HG02943 (cell line): Measurements from ENCODE around the gene PTK6.

Experiments used
- ATAC-seq: cut with Tn5 transposase; IDR thresholded peaks from one replicate; pipeline ENCODE4 v1.9.1; 2021; ENCODE audit warnings: mild to moderate bottlenecking, low read depth, moderate library complexity; ENCODE audit not compliant: unreplicated experiment

PTK6 gene

GRCh38 chr20:63533388-63533787 lies 3.8 kb downstream of the PTK6 start:
- no peak for ATAC-seq

DNA sequence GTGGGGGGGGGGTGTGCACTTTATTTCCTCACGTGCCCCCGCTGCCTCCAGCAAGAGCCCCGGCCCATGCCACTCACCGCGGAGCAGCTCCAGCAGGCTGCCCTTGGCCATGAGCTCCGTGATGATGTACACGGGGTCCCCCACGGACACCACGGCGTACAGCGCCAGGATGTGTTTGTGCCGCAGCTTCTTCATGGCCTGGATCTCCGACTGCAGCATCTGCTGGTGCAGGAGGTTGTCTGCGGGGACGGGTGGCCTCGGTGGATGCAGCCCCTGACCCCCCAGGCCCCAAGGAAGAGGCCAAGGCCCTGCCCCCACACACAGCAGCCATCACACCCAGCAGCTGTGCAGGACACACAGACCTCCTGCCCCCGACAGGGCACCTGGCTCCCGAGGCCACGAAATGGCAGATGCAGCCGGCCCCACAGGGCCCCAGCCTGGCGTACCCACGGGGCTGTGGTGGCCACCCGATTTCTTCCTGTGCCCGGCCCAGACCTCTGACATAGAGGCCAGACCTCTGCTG lies 4.7 kb downstream of the PTK6 start:
- ATAC-seq, result no peak

GRCh38 chr20:63531686-63532448 lies 5.3 kb downstream of the PTK6 start:
- ATAC-seq, result no peak

DNA sequence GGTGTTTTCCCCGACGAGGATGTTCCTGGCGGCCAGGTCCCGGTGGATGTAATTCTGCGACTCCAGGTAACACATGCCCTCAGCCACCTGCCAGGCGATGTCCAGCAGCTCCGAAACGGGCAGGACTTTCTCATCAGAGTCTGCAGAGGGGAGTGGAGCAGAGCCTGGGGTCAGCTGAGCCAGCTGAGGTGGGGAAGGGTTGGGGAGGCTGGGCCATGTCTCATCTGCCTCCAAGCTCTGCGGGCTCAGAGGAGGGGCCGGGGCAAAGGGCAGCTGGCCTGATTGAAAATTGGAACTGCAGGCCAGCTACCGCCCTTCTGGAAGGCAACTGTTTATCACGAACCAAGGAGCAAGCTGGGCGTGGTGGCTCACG lies 6.4 kb downstream of the PTK6 start:
- ATAC-seq, result no peak

DNA sequence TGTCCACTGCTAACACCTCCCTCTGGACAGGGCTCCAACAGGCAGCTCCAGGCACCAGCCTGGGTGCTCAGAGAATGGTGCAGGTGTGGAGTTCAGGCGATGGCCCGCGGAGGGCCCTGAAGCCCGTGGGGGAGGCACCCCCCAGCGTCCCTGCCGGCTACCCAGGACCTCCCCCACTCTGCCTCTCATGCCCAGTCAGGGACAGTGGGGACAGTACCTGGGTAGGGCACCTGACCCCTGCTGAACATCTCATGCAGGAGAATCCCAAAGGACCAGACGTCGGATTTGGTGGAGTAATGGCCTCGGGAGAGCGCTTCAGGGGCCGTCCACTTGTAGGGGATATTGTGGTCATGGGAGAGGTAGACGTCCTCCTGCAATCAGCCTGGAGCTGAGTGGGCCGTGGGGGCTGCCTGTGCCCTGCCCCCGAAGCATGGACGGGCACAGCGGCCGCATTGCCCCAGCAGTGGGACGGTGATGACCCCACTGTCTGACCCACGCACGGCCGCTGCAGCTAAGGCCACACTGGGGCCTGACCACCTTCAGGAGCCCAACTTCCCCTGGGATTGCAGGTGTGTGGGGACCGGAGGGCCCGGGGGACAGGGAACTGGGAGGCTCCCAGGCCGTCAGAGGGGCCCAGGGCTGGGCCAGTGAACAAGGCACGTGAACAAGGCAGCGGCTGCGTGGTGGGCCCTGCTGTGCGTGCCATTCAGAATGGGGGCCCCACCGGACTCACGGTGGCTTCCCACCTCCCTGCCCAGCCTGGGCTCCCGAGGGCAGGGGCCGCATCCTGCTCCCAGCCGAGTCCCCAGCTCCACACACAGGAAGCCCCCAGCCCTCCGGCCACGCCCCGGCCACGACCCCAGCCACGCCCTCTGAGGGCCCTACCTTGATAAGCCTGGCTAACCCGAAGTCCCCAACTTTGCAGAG lies 7.1 kb downstream of the PTK6 start:
- ATAC-seq, result no peak

- ATAC-seq, result no peak
Measured at GRCh38 chr20:63529180-63529860, 7.9 kb downstream of the PTK6 start.

DNA sequence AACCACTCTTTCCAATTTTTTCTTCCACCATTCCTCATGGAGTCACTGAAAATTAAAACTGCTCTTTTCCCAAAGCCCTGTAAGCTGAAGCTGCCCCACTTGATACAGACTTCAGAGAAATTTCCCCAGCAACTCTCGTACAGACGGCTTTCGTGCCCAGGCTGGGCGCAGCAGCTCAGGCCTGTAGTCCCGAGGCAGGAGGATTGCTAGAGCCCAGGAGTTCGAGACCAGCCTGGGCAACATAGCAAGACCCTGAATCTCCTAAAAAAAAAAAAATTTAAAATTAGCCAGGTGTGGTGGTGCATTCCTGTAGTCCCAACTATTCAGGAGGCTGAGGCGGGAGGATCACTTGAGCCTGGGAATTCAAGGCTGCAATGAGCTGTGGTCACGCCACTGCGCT lies 10.0 kb downstream of the PTK6 start:
- ATAC-seq, result no peak

DNA sequence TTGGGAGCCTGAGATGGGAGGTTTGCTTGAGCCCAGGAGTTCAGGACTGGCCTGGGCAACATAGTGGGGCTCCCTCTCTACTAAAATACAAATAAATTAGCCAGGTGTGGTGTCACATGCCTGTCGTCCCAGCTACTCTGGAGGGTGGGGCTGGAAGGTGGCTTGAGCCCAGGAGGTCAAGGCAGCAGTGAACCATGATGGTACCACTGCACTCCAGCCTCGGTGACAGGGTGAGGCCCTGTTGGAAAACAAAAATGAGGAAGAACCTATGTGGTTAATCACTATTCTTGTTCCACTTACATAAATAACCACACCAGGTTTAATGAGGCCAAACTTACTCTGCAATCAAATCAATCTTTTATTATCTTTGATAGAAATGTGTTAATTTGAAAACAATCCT lies 11.2 kb downstream of the PTK6 start:
- ATAC-seq, result no peak

DNA sequence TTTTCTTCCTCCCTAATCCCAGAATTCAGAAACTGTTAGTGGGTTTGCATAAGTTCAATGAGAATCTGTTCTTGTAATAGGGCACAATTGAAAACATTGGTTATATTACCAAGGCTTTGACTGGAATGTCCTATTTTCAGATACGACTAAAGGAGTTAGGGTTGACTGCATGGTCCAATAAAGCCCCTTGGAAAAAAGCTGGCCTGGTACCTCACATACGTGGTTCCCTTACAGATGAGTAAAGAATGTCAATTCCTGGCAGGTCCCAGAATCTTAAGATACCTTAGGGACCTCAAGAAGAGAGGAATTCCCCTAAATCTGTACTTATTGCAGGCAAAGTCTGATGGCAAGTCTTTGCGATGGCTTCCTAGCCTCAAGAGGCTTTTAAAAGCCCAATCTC lies 12.0 kb downstream of the PTK6 start:
- no peak for ATAC-seq

GRCh38 chr20:63522981-63523611 lies 14.1 kb downstream of the PTK6 start:
- ATAC-seq, result no peak

DNA sequence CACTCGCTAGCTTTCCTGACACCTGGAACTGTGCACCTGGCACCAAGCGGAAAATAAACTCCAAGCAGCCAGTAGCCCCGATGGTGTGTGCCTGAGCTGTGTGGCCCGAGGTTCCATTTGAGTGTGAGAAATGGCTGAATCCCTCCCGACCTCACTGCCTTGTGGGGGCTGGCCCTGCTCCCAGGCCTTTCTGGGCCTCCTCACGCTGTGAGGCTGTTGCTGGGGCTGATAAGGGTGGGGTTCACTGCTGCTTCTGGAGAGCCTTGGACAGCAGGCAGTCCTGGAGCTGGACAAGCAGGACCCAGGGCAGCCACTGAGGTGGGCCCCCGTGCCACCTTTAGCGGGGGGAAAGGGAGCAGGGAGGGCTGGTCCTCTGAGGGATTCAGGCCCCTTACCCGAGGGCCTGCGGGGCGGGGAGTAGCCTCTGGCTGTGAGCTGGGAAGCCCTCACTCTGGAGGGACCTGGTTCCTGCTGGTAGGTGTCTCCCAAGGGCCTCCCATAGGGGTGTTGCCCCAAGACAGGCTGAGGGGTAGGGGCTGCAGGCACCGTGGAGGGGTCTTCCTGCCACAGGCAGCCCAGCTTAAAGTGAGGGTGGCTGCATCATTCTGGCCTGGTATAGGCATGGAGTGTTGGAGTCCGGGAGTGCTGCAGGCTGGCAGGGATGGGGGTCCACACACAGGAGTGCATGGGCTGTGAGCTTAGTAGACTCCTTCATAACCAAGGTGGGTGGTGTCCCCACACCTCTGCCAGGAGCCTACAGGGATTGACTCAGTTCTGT lies 14.9 kb downstream of the PTK6 start:
- no peak for ATAC-seq

- ATAC-seq, result no peak
Measured at GRCh38 chr20:63521602-63522001, 15.6 kb downstream of the PTK6 start.

DNA sequence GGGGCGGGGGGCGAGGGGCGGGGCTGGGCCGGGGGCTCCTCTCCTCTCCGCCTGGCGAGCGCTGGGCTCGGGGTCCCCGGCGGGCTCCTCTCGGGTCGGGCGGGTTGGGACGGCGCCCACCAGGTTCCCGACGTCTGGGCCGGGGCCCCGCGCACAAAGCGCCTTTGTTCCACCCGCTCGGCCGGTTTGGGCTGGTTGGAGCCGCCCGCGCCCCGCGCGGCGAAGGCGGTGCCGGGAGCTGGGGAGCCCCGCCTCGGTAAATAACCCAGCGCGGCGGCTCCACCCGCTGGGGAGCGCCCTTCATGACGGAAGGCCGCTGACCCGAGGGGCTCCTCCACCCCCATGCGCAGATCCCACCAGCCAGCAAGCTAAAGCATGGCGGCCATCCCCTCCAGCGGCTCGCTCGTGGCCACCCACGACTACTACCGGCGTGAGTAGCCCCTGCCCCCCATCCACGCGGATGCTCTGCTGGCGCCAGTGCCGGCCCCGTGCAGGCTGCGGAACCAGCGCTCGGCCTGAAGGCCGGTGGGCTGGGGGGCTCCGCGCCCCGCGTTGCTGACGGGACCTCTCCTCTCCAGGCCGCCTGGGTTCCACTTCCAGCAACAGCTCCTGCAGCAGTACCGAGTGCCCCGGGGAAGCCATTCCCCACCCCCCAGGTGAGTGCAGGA lies 16.1 kb downstream of the PTK6 start:
- peak; percentile 16 for ATAC-seq

DNA sequence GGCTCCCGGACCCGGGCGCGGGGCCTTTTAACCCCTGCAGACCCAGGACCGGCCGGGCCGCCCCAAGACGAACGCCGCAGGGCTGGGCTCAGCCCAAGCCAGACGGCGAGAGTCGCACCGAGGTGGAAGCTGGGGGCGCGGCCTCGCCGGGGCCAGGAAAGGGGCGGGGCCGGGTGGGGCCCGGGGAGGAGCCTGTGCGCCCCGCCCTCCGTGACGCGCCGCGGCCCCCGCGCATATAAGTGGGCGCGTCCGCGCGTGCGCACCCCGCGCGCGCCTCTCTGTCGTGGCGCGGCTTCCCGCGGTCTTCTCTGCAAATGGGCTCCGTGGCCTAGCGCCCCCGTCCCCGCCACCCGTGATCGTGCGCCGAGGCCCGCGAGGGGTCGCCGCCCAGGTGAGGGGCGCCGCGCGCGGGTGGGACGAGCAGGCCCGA lies 16.7 kb downstream of the PTK6 start, which contains the start of gene PPDPF:
Gene PPDPF (plus strand): TSS at position 262 of the 430 bp plus-strand sequence. CDS start 544 bp downstream, outside the sequence.
- ATAC-seq, result peak; percentile 61

GRCh38 chr20:63519668-63520503 lies 17.3 kb downstream of the PTK6 start:
- peak; percentile 36 for ATAC-seq

GRCh38 chr20:63518946-63519667 lies 18.1 kb downstream of the PTK6 start:
- no peak for ATAC-seq

- ATAC-seq, result no peak
Measured at GRCh38 chr20:63518351-63518861, 18.8 kb downstream of the PTK6 start.
